Measurements from ENCODE around the gene ETNK2. TPM values are rescaled to one million over a fixed set of nuclear protein-coding genes. Genes with fewer than 3 reads are reported as not detected.
A peak's percentile ranks its signal among the peaks of the same experiment; 100 is the strongest.

The ETNK2 gene
- total and polyA plus RNA-seq, 4 donors = 24.5 to 119 (median 78.8) TPM

GRCh38 chr1:204149107-204149506 is 2.7 kb downstream of the ETNK2 start:
- DNase-seq (ENCODE audit: low spot score) = no peak

GRCh38 chr1:204147406-204148383 is 4.1 kb downstream of the ETNK2 start:
- H3K4me1 ChIP-seq (ENCODE audit: control insufficient read depth in 4 of 4, insufficient read depth in 4 of 4, low read length in 3 of 4) = peaks cover 20 to 88% (median 74%) of the 10 kb centered on the region in 4 donors
- no peaks in the 10 kb centered on the region for H3K9me3 ChIP-seq (ENCODE audit: control insufficient read depth in 4 of 4, low read length in 3 of 4)
- peak overlapping the region; percentile 5 to 23 (median 19) for H3K4me3 ChIP-seq (ENCODE audit: low read depth in 1 of 3, low read length in 3 of 3)
- H3K27ac ChIP-seq (ENCODE audit: low read depth in 1 of 2, low read length in 2 of 2) = peak overlapping the region; percentile 79 to 80
- peak overlapping the region in 1 of 2 donors; percentile 43 for H3K9ac ChIP-seq (ENCODE audit: low read depth in 1 of 2, low read length in 2 of 2)
- no peaks in the 10 kb centered on the region for H3K27me3 ChIP-seq (ENCODE audit: control insufficient read depth in 4 of 4, insufficient read depth in 4 of 4, low read length in 3 of 4)
- 65% methylated on average over 13 of the region's 13 CpGs for WGBS
- DNase-seq (ENCODE audit: low spot score) = no peak
- TF ChIP-seq FOXA2 (IDR thresholded peaks at IDR 0.05) (no peak), HNF4A (conservative IDR thresholded peaks at IDR 0.05) (no peak), JUND (IDR thresholded peaks at IDR 0.05) (no peak), HNF4G (IDR thresholded peaks at IDR 0.05) (no peak), EGR1 (IDR thresholded peaks at IDR 0.05; ENCODE audit: low read depth in 2 of 2) (no peak)
- TF ChIP-seq, protein P1, sequence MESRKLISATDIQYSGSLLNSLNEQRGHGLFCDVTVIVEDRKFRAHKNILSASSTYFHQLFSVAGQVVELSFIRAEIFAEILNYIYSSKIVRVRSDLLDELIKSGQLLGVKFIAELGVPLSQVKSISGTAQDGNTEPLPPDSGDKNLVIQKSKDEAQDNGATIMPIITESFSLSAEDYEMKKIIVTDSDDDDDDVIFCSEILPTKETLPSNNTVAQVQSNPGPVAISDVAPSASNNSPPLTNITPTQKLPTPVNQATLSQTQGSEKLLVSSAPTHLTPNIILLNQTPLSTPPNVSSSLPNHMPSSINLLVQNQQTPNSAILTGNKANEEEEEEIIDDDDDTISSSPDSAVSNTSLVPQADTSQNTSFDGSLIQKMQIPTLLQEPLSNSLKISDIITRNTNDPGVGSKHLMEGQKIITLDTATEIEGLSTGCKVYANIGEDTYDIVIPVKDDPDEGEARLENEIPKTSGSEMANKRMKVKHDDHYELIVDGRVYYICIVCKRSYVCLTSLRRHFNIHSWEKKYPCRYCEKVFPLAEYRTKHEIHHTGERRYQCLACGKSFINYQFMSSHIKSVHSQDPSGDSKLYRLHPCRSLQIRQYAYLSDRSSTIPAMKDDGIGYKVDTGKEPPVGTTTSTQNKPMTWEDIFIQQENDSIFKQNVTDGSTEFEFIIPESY (IDR thresholded peaks at IDR 0.05) = no peak
- no peaks in the 10 kb centered on the region for H3K36me3 ChIP-seq (ENCODE audit: control insufficient read depth in 4 of 4, insufficient read depth in 3 of 4, low read depth in 1 of 4, low read length in 3 of 4)

More at GRCh38 chr1:204149107-204149506, 2.7 kb downstream of the ETNK2 start:
- no peak for TF ChIP-seq REST (IDR thresholded peaks at IDR 0.05)
- no peak for TF ChIP-seq HNF4A (conservative IDR thresholded peaks at IDR 0.05)
- no peak for TF ChIP-seq TAF1 (conservative IDR thresholded peaks at IDR 0.05)
- no peak for TF ChIP-seq GABPA (IDR thresholded peaks at IDR 0.05 in 1 of 2, conservative IDR thresholded peaks at IDR 0.05 in 1 of 2)
- no peak for TF ChIP-seq YY1 (IDR thresholded peaks at IDR 0.05)
- TF ChIP-seq FOXA1 (IDR thresholded peaks at IDR 0.05) = no peak
- TF ChIP-seq RXRA (IDR thresholded peaks at IDR 0.05) = no peak
- no peak for TF ChIP-seq EGR1 (IDR thresholded peaks at IDR 0.05; ENCODE audit: low read depth in 2 of 2)
- no peak for TF ChIP-seq NR2F2 (IDR thresholded peaks at IDR 0.05)
- Histone ChIP-seq H3K4me3 (ENCODE audit: low read depth in 1 of 3, low read length in 3 of 3) (peak overlapping the region; percentile 57 to 71 (median 58)), H3K27ac (ENCODE audit: low read depth in 1 of 2, low read length in 2 of 2) (peak overlapping the region in 1 of 2 donors; percentile 5), H3K36me3 (ENCODE audit: control insufficient read depth in 4 of 4, insufficient read depth in 3 of 4, low read depth in 1 of 4, low read length in 3 of 4) (no peaks in the 10 kb centered on the region), H3K27me3 (ENCODE audit: control insufficient read depth in 4 of 4, insufficient read depth in 4 of 4, low read length in 3 of 4) (no peaks in the 10 kb centered on the region), H3K4me1 (ENCODE audit: control insufficient read depth in 4 of 4, insufficient read depth in 4 of 4, low read length in 3 of 4) (peaks cover 12 to 79% (median 65%) of the 10 kb centered on the region in 4 donors), H3K9me3 (ENCODE audit: control insufficient read depth in 4 of 4, low read length in 3 of 4) (no peaks in the 10 kb centered on the region), H3K9ac (ENCODE audit: low read depth in 1 of 2, low read length in 2 of 2) (peak overlapping the region in 1 of 2 donors; percentile 50)
- WGBS = 50% methylated on average over 2 of the region's 2 CpGs
